Ramos (cell line): ENCODE measurements around the gene MRNIP.
"Not testable (repeated sequence)": the region's sequence is repeated elsewhere in the genome, so short reads cannot be mapped to it uniquely, and the experiment has no call there.

ENCODE experiments used
- in situ Hi-C: fragments of 300-500 bp; cut with MboI; formaldehyde crosslinking; loops from one replicate; pipeline ENCODE4 v1.14.3; 2022; ENCODE audit warnings: low sequenced_read_pairs; ENCODE audit not compliant: unreplicated experiment

Gene MRNIP

DNA sequence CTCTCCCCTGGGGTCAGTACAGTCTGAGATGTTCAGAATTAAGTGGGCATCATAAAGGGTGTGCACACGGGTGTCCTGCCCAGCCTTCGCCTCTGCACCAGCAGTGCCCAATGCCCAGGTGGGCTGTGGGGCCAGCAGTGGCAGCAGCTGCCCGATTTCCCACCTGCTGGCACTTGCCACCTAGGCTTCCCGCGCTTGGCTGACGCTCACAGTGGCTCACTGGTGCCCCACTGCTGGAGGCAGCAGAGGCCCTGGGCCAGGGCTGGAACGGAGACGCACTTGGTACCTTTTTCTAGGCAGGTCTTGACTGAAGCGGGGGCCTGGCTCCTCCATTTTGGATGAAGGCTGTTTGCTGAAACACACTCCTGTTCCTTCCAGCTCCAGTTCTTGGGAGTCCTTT, 17.0 kb downstream of the MRNIP start:
- in situ Hi-C loops: no loop called here

DNA sequence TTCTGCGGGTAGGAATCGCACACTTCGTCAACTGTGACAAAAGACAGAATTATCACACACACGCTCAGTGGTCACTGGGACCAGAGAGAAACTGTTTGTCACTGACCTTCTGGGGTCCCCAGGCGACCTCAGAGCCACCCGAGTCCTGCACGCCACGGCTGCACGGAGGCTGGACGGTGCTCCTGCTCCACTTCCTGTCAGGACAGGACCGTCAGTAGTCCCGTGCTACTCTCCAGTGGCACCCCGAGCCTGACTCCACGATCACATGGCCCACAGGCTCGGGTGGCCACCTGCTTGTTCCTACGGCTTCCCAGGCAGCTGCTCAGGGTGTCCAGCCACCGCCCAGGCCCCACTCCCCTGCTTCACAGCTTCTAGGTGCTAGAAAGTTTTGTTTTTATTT, 17.9 kb downstream of the MRNIP start:
- in situ Hi-C loops: no loop called here

DNA sequence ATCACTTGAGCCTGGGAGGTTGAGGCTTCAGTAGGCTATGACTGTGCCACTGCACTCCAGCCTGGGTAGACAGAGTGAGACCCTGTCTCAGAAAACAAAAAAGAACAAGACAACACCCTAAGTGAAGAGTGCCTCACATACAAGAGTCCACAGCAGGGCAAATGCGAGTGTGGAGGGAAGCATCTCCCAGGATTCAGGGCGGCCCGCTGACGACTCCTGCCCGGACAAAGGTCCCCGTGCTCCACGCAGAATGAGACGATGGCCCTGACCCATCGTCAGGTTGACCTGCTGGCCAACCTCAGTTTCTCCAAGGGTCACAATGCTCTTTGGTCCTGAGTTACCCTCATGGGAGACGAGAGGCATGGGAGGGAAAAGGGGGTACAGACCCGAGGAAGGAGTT, 18.3 kb downstream of the MRNIP start:
- in situ Hi-C loops: no loop called here

DNA sequence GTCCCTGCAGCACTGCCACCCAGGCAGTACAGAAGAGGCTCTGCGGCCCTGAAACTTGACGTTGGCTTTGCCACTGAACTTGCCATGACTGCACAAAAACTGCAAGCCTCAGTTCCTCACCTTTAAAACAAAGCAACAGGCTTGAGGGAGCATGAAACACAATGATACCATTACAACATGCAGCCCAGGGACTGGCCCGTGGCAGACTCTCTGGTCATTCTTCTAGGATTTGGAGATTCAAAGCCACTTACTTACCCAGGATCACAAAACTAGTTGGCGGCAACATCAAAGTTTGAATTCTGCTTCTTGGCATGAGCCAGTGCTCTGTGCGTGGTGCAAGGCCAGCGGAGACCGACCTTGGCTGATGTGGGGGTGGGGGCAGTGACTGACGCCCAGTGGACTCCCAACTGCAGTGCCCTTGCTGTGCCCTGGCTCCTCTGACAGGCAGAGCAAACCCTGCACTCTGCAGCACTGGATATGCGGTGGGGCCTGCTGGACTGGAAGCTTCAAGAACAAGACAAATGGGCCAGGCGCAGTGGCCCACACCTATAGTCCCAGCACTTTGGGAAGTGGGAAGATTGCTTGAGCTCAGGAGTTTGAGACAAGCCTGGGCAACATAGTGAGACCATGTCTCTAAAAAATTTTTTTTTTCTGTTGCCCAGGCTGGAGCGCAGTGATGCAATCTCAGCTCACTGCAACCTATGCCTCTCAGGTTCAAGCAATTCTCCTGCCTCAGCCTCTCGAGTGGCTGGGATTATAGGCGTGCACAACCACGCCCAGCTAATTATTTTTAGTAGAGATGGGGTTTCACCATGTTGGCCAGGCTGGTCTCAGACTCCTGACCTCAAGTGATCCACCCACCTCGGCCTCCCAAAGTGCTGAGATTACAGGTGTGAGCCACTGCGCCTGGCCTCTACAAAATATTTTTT, 19.0 kb downstream of the MRNIP start:
- in situ Hi-C loops: no loop called here

DNA sequence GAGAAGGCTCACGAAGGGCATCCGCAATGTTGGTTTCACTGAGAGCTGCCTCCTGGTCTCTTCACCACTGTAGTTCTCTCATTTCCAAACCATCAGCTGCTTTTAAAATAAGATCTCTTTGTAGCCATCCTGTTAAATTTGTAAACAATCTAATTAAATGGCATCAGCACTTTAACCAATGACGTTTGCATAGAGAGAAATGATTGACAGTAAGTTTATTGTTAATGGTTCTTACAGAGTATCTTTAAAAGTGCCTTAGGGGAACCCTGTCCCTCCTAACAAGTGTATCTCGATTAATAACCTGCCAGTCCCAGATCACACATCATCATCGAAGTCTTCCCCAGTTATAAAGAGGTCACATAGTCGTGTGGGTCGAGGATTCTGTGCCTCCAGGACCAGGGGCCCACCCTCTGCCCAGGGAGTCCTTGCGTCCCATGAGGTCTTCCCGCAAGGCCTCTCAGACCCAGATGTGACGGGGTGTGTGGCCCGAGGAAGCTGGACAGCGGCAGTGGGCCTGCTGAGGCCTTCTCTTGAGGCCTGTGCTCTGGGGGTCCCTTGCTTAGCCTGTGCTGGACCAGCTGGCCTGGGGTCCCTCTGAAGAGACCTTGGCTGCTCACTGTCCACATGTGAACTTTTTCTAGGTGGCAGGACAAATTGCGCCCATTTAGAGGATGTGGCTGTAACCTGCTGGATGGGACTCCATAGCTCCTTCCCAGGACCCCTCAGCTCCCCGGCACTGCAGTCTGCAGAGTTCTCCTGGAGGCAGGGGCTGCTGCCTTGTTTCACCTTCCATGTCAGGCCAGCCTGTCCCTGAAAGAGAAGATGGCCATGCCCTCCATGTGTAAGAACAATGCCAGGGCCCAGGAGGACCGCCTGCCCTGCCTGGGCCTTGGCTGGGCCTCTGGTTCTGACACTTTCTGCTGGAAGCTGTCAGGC, 21.3 kb downstream of the MRNIP start:
- in situ Hi-C loops: no loop called here

DNA sequence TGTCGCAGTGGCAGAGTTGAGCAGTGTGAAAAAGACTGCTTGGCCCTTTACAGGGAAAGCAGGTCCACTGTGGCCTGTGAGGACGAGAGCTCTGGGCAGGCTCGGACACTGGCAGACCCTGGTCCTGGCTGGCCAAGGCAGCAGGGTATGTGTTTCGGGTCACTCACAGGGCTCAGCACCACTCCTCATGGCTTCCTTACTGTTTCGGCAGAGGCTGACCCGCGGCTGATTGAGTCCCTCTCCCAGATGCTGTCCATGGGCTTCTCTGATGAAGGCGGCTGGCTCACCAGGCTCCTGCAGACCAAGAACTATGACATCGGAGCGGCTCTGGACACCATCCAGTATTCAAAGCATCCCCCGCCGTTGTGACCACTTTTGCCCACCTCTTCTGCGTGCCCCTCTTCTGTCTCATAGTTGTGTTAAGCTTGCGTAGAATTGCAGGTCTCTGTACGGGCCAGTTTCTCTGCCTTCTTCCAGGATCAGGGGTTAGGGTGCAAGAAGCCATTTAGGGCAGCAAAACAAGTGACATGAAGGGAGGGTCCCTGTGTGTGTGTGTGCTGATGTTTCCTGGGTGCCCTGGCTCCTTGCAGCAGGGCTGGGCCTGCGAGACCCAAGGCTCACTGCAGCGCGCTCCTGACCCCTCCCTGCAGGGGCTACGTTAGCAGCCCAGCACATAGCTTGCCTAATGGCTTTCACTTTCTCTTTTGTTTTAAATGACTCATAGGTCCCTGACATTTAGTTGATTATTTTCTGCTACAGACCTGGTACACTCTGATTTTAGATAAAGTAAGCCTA, 22.2 kb downstream of the MRNIP start:
- in situ Hi-C loops: no loop called here

DNA sequence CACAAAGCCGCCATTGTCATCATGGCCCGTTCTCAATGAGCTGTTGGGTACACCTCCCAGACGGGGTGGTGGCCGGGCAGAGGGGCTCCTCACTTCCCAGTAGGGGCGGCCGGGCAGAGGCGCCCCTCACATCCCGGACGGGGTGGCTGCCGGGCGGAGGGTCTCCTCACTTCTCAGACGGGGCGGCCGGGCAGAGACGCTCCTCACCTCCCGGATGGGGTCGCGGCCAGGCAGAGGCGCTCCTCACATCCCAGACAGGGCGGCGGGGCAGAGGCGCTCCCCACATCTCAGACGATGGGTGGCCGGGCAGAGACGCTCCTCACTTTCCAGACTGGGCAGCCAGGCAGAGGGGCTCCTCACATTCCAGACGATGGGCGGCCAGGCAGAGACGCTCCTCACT, 23.7 kb downstream of the MRNIP start:
- in situ Hi-C loops: not testable (repeated sequence)

DNA sequence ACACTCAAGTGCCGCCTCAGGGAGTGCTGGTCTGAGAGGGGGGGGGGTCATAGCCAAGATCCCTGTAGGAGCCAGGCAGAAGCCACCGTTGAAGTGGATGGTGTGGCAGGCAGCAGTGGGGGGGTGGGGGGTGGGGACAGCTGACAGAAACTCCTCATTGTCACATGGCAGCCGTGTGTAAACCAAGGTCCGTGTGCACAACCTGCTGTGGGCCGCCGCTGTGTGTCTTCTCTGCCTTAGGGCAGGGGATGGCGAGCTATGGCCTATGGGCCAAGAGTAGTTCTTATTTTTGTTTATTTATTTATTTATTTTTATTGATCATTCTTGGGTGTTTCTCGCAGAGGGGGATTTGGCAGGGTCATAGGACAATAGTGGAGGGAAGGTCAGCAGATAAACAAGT, 24.5 kb downstream of the MRNIP start:
- in situ Hi-C loops: no loop called here

DNA sequence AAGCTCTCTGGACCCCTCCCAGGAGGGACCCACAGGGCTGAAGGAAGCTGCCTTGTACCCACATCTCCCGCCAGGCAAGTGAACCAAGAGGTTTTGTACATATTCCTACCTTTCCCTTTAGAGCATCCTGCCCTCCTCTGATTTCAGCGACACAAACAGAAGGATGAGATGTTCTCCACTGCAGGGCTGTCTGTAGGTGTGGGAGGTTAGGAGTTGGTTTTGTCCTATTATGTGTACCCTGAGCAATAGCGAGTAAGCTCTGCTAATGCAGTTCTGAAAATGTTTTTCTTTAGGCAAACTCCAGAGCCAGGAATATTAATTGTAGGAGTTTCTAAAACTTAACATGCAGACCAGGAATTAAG, 24.9 kb downstream of the MRNIP start:
- in situ Hi-C loops: no loop called here

DNA sequence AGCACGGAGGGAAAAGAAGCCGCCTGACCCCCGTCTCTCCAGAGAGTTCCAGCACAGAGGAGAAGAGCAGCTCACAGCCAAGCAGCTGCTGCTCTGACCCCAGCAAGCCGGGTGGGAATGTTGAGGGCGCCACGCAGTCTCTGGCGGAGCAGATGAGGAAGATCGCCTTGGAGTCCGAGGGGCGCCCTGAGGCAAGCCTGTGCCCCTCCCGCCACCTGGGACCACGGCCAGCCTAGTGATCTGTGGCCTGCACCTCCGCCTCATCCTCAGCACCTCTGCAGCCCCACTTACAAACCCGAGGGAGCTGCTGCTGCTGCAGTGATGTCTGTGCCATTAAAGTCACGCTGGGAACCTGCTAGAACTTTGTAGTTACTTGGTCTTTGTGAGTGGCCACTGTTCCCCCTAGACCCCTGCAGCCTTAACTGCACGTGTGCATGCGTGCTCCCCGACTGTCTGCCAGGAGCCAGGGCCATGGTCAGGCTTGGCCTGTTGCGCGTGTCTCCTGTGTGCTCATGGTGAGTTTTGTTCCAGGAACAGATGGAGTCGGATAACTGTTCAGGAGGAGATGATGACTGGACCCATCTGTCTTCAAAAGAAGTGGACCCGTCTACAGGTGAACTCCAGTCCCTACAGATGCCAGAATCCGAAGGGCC, 25.4 kb downstream of the MRNIP start:
- in situ Hi-C loops: no loop called here

DNA sequence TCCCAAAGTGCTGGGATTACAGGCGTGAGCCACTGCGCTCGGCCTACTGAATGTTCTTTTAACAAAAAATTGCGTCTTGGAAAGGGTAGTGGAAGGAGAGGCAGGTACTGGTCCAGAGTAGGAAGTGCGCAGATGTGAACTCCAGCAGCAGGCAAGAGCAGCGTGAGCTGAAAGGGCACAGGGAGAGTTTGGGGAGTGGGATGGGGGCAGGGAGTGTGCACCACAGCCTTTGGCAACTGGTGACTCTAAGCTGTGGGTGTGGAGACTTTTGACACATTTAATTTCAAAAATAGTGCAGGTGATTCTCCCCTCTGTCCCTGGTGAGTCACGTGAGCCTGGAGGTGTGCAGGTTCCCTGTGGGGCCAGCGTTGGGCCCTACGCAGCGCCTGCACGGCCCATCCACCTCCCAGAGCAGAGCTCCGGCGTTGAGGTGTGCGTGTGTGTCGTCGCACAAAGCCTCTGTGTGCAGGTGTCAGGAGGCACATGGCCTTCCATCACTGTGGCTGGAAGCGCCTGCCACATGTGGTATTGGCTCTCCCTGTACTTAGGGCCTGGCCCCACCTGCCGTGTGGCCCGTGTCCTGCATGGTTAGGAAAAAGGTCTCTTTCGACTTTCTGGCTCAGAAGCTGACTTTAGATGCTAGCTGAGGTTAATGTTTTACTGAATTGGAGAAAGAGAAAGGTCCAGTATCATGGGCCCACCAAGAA, 26.4 kb downstream of the MRNIP start:
- in situ Hi-C loops: no loop called here

DNA sequence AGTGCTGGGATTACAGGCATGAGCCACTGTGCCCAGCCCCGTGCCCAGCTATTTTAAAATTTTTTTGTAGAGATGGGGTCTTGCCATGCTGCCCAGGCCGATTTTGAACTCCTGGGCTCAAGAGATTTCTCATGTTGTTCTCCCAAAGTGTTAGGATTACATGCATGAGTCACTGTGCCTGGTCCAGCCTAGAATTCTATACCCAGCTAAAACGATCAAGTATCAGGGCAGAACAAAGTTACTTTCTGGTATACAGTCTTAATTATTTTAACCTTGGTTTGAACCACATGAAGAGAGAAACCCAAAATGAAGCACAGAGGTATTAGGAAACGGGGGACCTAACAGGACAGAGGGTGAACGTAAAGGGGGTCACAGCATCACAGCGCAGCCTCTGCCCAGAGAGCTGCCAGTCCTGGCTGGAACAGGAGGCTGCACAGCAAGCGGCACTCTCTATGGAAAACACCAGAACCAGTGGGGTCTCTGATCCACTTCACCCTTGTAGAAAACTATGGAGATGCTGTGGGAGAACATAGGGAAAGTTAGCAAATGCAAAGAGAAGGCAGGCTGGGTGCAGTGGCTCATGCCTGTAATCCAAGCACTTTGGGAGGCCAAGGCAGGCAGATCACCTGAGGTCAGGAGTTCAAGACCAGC, 27.7 kb downstream of the MRNIP start:
- in situ Hi-C loops: no loop called here

DNA sequence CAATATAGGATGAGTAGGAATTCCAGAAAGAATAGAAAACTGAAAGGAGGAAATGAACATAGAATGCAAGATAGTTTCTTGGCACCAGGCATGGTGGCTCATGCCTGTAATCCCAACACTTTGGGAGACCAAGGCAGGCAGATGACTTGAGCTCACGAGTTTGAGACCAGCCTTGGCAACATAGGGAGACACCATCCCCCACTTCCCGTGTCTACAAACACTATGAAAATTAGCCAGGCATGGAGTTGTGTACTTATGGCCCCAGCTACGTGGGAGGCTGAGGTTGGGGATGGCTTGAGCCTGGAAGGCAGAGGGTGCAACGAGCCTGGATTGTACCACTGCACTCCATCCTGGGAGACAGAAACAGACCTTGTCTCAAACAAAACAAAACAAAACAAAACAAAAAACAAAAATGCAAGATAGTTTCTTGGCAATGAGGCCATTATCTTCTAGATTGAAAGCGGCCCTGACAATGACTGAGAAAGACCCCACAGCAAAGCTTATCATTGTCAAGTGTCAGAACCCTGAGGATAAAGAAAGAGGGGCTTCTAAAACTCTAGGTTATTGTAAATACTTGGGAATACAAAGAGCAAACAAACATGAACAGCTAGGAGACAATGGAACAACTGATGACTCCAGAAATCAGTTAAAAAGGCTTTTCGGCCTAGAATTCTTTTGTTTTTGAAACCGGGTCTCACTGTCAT, 28.7 kb downstream of the MRNIP start:
- in situ Hi-C loops: no loop called here

DNA sequence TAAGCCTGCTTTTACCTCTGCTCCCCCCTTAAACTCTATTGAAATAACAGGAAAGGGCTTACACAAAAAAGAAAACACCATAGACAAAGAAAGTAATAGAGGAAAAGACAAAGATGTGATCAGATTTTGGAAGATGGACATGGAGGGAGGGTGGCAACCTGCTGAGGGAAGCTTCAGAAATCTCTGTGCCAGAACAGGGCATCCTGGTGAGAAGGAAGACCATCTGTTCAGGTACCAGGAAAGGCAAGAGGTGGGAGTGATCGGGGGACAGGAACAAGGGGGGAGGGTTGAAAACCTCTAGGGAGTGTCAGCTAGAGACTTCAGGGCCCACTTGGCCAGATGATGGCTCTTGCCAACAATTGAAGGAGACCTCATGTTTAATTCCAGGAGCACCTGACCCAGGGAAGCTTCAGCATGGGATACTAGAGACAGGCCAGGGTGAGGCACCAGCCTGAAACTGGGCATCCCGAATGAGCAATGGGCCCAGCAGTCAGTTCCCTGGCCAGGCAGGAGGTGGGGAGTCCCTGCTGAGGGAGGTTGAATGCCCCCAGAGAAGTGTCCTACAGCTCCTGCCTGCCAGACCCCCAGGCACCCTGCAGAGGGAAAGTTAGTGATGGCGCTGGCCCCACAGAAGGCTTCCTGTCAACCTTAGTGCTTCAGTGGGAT, 29.7 kb downstream of the MRNIP start:
- in situ Hi-C loops: no loop called here

DNA sequence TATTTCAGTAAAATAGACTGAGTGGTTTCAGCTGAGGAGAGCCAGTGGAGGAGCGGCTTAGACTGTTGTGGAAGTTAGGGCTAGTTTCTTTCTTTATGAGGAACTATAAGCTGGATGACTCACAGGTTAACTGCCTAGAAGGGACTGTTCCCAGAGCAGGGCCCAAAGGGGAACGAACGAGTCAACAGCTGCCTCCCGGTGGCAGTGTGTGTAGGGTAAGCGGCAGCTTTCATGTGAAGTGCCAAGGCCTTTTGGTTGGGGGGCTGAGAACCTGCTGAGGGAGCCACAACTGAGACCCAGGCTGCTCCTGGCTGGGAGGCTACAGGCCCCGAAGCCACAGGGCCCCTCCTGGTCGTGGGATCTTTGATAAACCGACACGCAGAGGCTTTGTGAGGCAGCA, 30.9 kb downstream of the MRNIP start:
- in situ Hi-C loops: no loop called here

DNA sequence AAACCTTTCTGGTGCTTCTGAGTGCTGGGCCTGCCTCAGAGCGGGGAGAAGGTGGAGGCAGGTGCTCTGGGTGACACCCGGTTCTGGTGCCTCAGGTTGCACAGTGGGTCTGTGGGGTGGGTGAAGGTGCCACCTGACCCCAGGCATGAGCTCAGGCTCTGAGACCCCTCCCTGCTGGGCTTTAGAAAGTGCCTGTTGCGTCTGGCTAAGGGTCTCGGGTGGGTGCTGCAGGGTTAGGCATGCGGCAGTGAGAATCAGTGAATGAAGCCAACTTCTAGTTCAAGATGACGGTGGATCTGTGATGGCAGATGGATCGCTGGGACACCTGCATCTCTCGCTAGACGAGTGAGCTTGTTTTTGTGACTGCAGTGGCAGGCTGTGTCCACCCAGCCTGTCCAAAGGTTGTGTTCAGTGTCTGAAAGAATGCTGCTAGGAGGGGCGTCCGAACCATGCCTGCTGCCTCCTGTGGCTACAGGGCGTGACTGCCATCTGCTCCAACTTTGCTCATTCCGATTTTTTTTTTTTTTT, 32.9 kb downstream of the MRNIP start:
- in situ Hi-C loops: no loop called here

DNA sequence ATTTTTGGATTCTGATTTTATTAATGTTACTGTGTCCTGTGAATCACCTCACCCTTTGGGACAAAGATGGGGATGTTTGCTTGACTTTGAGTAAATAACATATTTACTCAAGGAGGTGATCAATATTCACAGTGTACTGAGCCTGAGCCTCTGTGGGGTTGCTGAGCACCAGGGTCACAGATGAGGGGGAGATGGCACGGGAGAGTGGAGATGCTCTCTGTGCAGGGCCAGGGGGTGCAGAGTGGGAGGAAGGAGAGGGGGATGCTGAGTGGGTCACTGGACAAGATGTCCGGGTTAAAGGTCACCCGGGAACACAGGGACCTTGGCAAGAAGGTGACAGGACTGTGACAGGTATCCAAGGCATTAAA, 33.9 kb downstream of the MRNIP start:
- in situ Hi-C loops: no loop called here
